Adrenal gland (tissue), 5 donors: ENCODE results near the gene ZDHHC18.

ENCODE experiments used
- POLR2A ChIP-seq, 2 donors: fragments of 450-650 bp; IDR thresholded peaks; one replicate each; pipeline ENCODE4 v1.6.1; 2017; ENCODE audit warnings: antibody characterized with exemption in 2 of 2, mild to moderate bottlenecking in 2 of 2, moderate library complexity in 1 of 2
- TF ChIP-seq, protein P1 (sequence below), 6 experiments: fragments of 450-650 bp in 4 of 6; fragments of 200-600 bp in 2 of 6; sonication (generic) in 1 of 6; IDR thresholded peaks; 1 replicate in 5 of 6; 2 replicates in 1 of 6; pipeline versions ENCODE4 v1.5.1 to v1.8.0; 2016 to 2021; ENCODE audit warnings: antibody characterized with exemption in 6 of 6, mild to moderate bottlenecking in 2 of 6, moderate library complexity in 1 of 6
- donor health status: DM: no; HTN: no; CAD: no.

DNA sequence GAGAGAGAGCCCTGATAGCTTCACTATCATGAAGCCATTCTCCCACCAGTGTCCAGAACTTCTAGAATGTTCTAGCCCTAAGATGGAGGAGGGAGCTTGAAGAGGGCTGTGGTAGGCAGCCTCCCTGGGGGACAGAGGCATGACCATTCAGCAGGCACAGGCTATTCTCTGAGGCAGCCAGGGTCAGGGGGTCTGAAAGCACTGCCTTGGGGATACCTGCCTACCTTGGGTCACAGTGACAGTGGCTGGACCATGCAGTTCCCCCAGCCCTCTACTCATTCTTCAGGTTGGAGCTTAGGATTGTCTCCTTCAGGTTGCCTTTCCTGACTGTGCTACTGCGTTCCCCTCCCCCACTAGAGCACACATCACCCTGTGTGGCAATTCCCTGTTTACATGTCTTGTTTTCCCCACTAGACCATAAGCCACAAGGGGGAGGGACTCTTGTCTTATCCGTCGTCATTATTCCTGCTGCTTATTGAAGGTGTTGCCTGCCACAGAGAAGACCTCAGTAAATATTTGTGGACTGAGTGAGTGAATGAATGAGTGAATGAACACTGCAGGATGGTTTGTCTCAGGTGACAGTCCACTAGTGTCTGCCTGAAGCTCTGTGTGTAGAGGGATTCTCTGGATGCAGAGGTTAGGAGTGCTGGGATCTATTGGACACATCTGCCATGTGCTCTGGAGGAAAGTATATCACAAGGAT is 5.2 kb downstream of the ZDHHC18 start:
- TF ChIP-seq, protein P1, sequence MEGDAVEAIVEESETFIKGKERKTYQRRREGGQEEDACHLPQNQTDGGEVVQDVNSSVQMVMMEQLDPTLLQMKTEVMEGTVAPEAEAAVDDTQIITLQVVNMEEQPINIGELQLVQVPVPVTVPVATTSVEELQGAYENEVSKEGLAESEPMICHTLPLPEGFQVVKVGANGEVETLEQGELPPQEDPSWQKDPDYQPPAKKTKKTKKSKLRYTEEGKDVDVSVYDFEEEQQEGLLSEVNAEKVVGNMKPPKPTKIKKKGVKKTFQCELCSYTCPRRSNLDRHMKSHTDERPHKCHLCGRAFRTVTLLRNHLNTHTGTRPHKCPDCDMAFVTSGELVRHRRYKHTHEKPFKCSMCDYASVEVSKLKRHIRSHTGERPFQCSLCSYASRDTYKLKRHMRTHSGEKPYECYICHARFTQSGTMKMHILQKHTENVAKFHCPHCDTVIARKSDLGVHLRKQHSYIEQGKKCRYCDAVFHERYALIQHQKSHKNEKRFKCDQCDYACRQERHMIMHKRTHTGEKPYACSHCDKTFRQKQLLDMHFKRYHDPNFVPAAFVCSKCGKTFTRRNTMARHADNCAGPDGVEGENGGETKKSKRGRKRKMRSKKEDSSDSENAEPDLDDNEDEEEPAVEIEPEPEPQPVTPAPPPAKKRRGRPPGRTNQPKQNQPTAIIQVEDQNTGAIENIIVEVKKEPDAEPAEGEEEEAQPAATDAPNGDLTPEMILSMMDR (IDR thresholded peaks at IDR 0.05) = no peak
- no peak for TF ChIP-seq POLR2A (IDR thresholded peaks at IDR 0.05)
